ENCODE measurements around the gene MRPS23.

MRPS23 gene

GRCh38 chr17:57881143-57881542 is 31.3 kb upstream of the MRPS23 start:
- Histone ChIP-seq H4K8ac (ENCODE audit: low read depth, low read length) (no peak overlapping the region), H2BK5ac (ENCODE audit: low read length) (no peak overlapping the region), H2BK15ac (replicated peaks; ENCODE audit: low read depth) (no peak overlapping the region), H3K23ac (ENCODE audit: low read length) (no peak overlapping the region), H3K79me1 (ENCODE audit: low read length) (no peaks in the 10 kb centered on the region), H3K56ac (ENCODE audit: low read length) (peak overlapping the region; percentile 54), H3K4me1 (ENCODE audit: control insufficient read depth, low read depth, low read length) (peaks cover 6% of the 10 kb centered on the region), H3K4me3 (ENCODE audit: low read length) (no peak overlapping the region), H3K27ac (ENCODE audit: low read depth, low read length) (no peak overlapping the region), H3K27me3 (ENCODE audit: insufficient read depth, low read length, poor library complexity) (no peaks in the 10 kb centered on the region), H3K79me2 (ENCODE audit: control insufficient read depth, insufficient read depth, low read length) (no peaks in the 10 kb centered on the region), H3K36me3 (ENCODE audit: control insufficient read depth, insufficient read depth, low read length) (no peaks in the 10 kb centered on the region), H3K4me2 (ENCODE audit: low read length) (no peak overlapping the region), H2AK5ac (ENCODE audit: low read length) (no peak overlapping the region), H2BK120ac (ENCODE audit: low read depth, low read length) (no peak overlapping the region), H3K4ac (ENCODE audit: low read depth, low read length) (no peak overlapping the region), H3K9ac (ENCODE audit: low read length) (no peak overlapping the region), H3K18ac (ENCODE audit: low read length) (no peak overlapping the region), H4K5ac (ENCODE audit: low read length) (no peak overlapping the region)
- DNase-seq = no peak
- WGBS (ENCODE audit: extremely low coverage, insufficient coverage, low lambda C conversion rate) = no CpG with 5 or more reads among the region's 8 CpGs

DNA sequence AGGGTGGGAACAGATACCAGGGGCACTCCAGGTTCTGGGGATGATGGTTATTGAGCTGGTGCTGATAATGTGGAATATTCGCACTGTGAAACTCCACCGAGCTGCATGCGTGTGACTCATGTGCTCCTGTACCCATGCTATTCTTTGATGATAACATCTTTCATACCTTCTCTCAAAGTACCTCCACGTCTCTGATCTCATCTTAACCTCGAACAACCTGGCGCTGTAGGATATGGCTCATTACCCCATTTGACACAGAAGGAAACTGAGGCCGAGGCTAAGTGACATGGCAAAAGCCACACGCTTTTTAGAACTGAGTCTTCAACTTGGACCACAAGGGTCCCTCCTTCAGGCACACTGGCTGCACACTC is 30.2 kb upstream of the MRPS23 start:
- Histone ChIP-seq H4K8ac (ENCODE audit: low read depth, low read length) (no peak overlapping the region), H3K4me1 (ENCODE audit: control insufficient read depth, low read depth, low read length) (peaks cover 16% of the 10 kb centered on the region), H3K27ac (ENCODE audit: low read depth, low read length) (no peak overlapping the region), H2AK5ac (ENCODE audit: low read length) (peak overlapping the region; percentile 11), H3K27me3 (ENCODE audit: insufficient read depth, low read length, poor library complexity) (no peaks in the 10 kb centered on the region), H2BK120ac (ENCODE audit: low read depth, low read length) (no peak overlapping the region), H3K4me3 (ENCODE audit: low read length) (no peak overlapping the region), H3K56ac (ENCODE audit: low read length) (peak overlapping the region; percentile 22), H3K4me2 (ENCODE audit: low read length) (no peak overlapping the region), H4K5ac (ENCODE audit: low read length) (no peak overlapping the region), H3K9ac (ENCODE audit: low read length) (no peak overlapping the region), H2BK5ac (ENCODE audit: low read length) (no peak overlapping the region), H2BK15ac (replicated peaks; ENCODE audit: low read depth) (no peak overlapping the region), H3K79me1 (ENCODE audit: low read length) (no peaks in the 10 kb centered on the region), H3K79me2 (ENCODE audit: control insufficient read depth, insufficient read depth, low read length) (no peaks in the 10 kb centered on the region), H3K23ac (ENCODE audit: low read length) (no peak overlapping the region), H3K18ac (ENCODE audit: low read length) (no peak overlapping the region), H3K4ac (ENCODE audit: low read depth, low read length) (no peak overlapping the region), H3K36me3 (ENCODE audit: control insufficient read depth, insufficient read depth, low read length) (no peaks in the 10 kb centered on the region)
- DNase-seq = no peak
- no CpG with 5 or more reads among the region's 8 CpGs for WGBS (ENCODE audit: extremely low coverage, insufficient coverage, low lambda C conversion rate)

DNA sequence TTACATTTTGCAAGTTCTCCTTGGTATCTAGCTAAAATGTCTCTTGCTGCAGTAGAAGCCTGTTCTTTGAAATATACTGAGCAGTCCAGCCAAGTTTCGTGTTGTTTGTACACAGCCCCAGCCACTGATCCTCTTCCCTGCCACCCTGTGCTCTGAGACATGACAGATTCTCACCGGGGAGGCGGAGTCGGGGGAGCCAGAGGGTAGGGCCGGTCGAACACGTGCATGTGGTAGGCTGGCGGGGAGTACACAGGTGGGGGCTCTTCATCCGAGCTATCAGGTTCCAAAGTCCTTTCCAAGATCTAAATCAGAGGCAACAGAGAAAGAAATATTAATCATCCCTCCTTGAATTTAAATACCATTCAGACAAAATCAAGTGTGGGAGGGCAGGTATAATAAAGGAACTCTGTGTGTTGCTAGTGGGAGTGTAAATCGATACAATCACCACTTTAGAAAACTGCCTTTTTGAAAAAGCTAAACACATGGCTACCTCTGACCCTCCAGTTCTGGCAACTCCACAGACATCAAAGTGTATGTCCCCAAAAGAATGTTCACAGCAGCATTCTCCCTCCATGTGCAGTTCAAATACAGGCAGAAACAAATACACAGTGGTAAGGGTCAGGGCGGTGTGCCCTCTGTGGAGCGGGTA is 29.7 kb upstream of the MRPS23 start:
- H2BK5ac ChIP-seq (ENCODE audit: low read length) = no peak overlapping the region
- no peak overlapping the region for H3K9ac ChIP-seq (ENCODE audit: low read length)
- DNase-seq = no peak
- no peak overlapping the region for H3K4ac ChIP-seq (ENCODE audit: low read depth, low read length)
- H4K5ac ChIP-seq (ENCODE audit: low read length) = no peak overlapping the region
- H4K8ac ChIP-seq (ENCODE audit: low read depth, low read length) = no peak overlapping the region
- H3K56ac ChIP-seq (ENCODE audit: low read length) = peak overlapping the region; percentile 40
- H3K27me3 ChIP-seq (ENCODE audit: insufficient read depth, low read length, poor library complexity) = no peaks in the 10 kb centered on the region
- peak overlapping the region; percentile 46 for H3K27ac ChIP-seq (ENCODE audit: low read depth, low read length)
- H2AK5ac ChIP-seq (ENCODE audit: low read length) = no peak overlapping the region
- no peak overlapping the region for H3K23ac ChIP-seq (ENCODE audit: low read length)
- H3K79me2 ChIP-seq (ENCODE audit: control insufficient read depth, insufficient read depth, low read length) = no peaks in the 10 kb centered on the region
- no peak overlapping the region for H3K4me3 ChIP-seq (ENCODE audit: low read length)
- H2BK15ac ChIP-seq (replicated peaks; ENCODE audit: low read depth) = no peak overlapping the region
- no peak overlapping the region for H3K4me2 ChIP-seq (ENCODE audit: low read length)
- no peaks in the 10 kb centered on the region for H3K79me1 ChIP-seq (ENCODE audit: low read length)
- no CpG with 5 or more reads among the region's 12 CpGs for whole genome bisulfite sequencing (ENCODE audit: extremely low coverage, insufficient coverage, low lambda C conversion rate)
- no peaks in the 10 kb centered on the region for H3K36me3 ChIP-seq (ENCODE audit: control insufficient read depth, insufficient read depth, low read length)
- H3K4me1 ChIP-seq (ENCODE audit: control insufficient read depth, low read depth, low read length) = peaks cover 19% of the 10 kb centered on the region
- H2BK120ac ChIP-seq (ENCODE audit: low read depth, low read length) = no peak overlapping the region
- H3K18ac ChIP-seq (ENCODE audit: low read length) = peak overlapping the region; percentile 4

DNA sequence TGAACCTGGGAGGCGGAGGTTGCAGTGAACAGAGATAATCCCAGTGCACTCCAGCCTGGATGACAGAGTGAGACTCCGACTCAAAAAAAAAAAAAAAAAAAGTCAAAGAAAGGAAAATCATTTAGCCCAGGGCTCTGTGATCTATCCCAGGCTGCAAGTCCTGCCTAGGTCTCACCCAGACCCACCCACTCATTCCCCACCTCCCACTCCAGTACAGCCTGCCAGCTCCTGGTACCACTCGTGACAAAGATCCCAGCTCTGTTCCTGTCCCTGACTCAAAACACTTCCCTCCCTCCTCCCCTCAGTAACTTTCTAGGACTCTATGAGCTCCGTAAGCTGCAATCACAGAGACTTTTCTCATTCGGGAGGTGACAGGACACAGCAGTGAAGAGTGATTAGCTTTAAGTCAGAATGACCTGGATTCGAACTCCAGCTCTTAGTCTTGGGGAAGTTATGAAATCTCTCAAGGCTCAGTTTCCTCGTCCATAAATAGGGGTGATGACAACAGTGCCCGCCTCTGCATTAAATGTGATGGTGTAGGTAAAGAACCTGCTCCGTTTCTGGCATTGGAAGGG is 28.0 kb upstream of the MRPS23 start:
- Histone ChIP-seq H3K79me1 (ENCODE audit: low read length) (peaks cover 2% of the 10 kb centered on the region), H3K27me3 (ENCODE audit: insufficient read depth, low read length, poor library complexity) (no peaks in the 10 kb centered on the region), H3K4me1 (ENCODE audit: control insufficient read depth, low read depth, low read length) (peaks cover 28% of the 10 kb centered on the region), H2BK5ac (ENCODE audit: low read length) (no peak overlapping the region), H3K23ac (ENCODE audit: low read length) (no peak overlapping the region), H3K56ac (ENCODE audit: low read length) (peak overlapping the region; percentile 57), H3K4me3 (ENCODE audit: low read length) (no peak overlapping the region), H2AK5ac (ENCODE audit: low read length) (no peak overlapping the region), H4K8ac (ENCODE audit: low read depth, low read length) (no peak overlapping the region), H3K4ac (ENCODE audit: low read depth, low read length) (no peak overlapping the region), H2BK120ac (ENCODE audit: low read depth, low read length) (peak overlapping the region; percentile 19), H3K27ac (ENCODE audit: low read depth, low read length) (no peak overlapping the region), H3K79me2 (ENCODE audit: control insufficient read depth, insufficient read depth, low read length) (no peaks in the 10 kb centered on the region), H2BK15ac (replicated peaks; ENCODE audit: low read depth) (no peak overlapping the region), H4K5ac (ENCODE audit: low read length) (no peak overlapping the region), H3K4me2 (ENCODE audit: low read length) (no peak overlapping the region), H3K9ac (ENCODE audit: low read length) (no peak overlapping the region), H3K18ac (ENCODE audit: low read length) (no peak overlapping the region), H3K36me3 (ENCODE audit: control insufficient read depth, insufficient read depth, low read length) (no peaks in the 10 kb centered on the region)
- no CpG with 5 or more reads among the region's 9 CpGs for WGBS (ENCODE audit: extremely low coverage, insufficient coverage, low lambda C conversion rate)
- no peak for DNase-seq

- no peak overlapping the region for H3K18ac ChIP-seq (ENCODE audit: low read length)
- H3K79me2 ChIP-seq (ENCODE audit: control insufficient read depth, insufficient read depth, low read length) = no peaks in the 10 kb centered on the region
- no peak overlapping the region for H2BK120ac ChIP-seq (ENCODE audit: low read depth, low read length)
- H3K9ac ChIP-seq (ENCODE audit: low read length) = no peak overlapping the region
- H2AK5ac ChIP-seq (ENCODE audit: low read length) = no peak overlapping the region
- H3K23ac ChIP-seq (ENCODE audit: low read length) = no peak overlapping the region
- H3K27ac ChIP-seq (ENCODE audit: low read depth, low read length) = peak overlapping the region; percentile 98
- peaks cover 28% of the 10 kb centered on the region for H3K4me1 ChIP-seq (ENCODE audit: control insufficient read depth, low read depth, low read length)
- no peak overlapping the region for H2BK15ac ChIP-seq (replicated peaks; ENCODE audit: low read depth)
- no peak overlapping the region for H3K4me3 ChIP-seq (ENCODE audit: low read length)
- no peaks in the 10 kb centered on the region for H3K36me3 ChIP-seq (ENCODE audit: control insufficient read depth, insufficient read depth, low read length)
- H4K8ac ChIP-seq (ENCODE audit: low read depth, low read length) = no peak overlapping the region
- H3K4ac ChIP-seq (ENCODE audit: low read depth, low read length) = no peak overlapping the region
- DNase-seq = no peak
- no peaks in the 10 kb centered on the region for H3K27me3 ChIP-seq (ENCODE audit: insufficient read depth, low read length, poor library complexity)
- H3K56ac ChIP-seq (ENCODE audit: low read length) = peak overlapping the region; percentile 66
- peaks cover 2% of the 10 kb centered on the region for H3K79me1 ChIP-seq (ENCODE audit: low read length)
- no peak overlapping the region for H3K4me2 ChIP-seq (ENCODE audit: low read length)
- no peak overlapping the region for H2BK5ac ChIP-seq (ENCODE audit: low read length)
- WGBS (ENCODE audit: extremely low coverage, insufficient coverage, low lambda C conversion rate) = no CpG with 5 or more reads among the region's 2 CpGs
- no peak overlapping the region for H4K5ac ChIP-seq (ENCODE audit: low read length)
Observed at GRCh38 chr17:57876866-57877237, 27.0 kb upstream of the MRPS23 start.

Measured in mesendoderm (in vitro differentiated cells).